HG02610 (cell line): ENCODE results near the gene LRP4.
"Not testable (repeated sequence)": the region's sequence is repeated elsewhere in the genome, so short reads cannot be mapped to it uniquely, and the experiment has no call there.

ENCODE experiments used
- ATAC-seq: cut with Tn5 transposase; IDR thresholded peaks from one replicate; pipeline ENCODE4 v1.9.1; 2021; ENCODE audit warnings: mild to moderate bottlenecking, moderate library complexity; ENCODE audit not compliant: unreplicated experiment

Gene LRP4, protein sequence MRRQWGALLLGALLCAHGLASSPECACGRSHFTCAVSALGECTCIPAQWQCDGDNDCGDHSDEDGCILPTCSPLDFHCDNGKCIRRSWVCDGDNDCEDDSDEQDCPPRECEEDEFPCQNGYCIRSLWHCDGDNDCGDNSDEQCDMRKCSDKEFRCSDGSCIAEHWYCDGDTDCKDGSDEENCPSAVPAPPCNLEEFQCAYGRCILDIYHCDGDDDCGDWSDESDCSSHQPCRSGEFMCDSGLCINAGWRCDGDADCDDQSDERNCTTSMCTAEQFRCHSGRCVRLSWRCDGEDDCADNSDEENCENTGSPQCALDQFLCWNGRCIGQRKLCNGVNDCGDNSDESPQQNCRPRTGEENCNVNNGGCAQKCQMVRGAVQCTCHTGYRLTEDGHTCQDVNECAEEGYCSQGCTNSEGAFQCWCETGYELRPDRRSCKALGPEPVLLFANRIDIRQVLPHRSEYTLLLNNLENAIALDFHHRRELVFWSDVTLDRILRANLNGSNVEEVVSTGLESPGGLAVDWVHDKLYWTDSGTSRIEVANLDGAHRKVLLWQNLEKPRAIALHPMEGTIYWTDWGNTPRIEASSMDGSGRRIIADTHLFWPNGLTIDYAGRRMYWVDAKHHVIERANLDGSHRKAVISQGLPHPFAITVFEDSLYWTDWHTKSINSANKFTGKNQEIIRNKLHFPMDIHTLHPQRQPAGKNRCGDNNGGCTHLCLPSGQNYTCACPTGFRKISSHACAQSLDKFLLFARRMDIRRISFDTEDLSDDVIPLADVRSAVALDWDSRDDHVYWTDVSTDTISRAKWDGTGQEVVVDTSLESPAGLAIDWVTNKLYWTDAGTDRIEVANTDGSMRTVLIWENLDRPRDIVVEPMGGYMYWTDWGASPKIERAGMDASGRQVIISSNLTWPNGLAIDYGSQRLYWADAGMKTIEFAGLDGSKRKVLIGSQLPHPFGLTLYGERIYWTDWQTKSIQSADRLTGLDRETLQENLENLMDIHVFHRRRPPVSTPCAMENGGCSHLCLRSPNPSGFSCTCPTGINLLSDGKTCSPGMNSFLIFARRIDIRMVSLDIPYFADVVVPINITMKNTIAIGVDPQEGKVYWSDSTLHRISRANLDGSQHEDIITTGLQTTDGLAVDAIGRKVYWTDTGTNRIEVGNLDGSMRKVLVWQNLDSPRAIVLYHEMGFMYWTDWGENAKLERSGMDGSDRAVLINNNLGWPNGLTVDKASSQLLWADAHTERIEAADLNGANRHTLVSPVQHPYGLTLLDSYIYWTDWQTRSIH (N-terminal part only)

DNA sequence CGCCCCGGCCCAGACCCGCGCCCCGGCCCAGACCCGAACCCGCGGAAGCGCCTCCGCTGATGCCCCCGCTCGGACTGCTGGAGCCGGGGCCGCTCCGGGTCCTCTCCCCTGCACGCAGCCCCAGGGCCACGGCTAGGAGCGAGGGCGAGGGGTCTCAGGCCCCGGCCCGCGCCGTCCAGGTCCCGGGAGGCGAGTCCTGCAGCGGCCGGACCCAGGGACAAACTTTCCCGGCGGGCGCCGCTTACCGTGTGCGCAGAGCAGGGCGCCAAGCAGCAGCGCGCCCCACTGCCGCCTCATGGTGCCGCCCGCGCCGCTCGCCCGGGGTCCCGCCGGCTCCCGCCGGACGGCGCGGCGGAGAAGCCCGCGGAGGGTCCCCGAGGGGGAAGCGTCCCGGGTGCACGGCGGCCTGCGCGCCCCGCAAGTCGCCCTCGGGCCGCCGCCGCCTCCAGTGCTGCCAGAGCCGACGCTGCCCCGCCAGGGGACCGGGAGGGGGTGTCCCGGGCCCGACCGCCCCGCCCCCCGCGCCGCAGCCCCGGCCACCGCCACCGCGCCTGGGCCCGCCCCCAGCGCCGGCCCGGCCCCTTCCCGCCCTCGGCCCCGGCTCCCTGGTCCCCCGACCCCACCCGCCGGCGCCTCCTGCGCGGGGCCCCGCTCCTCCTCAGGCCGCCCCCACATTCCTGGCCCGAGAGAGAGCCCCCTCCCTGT, at the start of gene LRP4:
Gene LRP4, minus strand, starts transcription at position 468 of the 705 bp plus-strand sequence. Its CDS starts 171 bp downstream, at position 297.
- no peak for ATAC-seq

DNA sequence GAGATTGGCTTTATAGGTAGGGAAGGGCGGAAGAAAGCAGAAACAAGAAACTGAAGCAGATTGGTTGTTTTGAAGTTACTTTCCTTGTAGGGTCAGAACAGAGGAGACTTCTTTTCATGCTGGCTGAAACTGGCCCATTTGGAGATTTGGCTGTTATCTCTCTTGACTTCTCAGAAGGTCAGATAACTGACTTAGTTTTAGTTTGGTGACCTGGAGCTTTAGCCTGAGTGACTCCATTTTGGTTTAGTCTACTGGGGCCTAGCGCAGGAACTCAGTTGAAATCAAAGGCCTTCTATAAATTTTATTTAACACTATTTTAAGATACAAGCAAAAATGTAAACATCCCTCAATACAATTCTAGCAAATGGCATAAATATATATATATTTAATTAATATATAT, 49.6 kb upstream of the LRP4 start:
- ATAC-seq = no peak

DNA sequence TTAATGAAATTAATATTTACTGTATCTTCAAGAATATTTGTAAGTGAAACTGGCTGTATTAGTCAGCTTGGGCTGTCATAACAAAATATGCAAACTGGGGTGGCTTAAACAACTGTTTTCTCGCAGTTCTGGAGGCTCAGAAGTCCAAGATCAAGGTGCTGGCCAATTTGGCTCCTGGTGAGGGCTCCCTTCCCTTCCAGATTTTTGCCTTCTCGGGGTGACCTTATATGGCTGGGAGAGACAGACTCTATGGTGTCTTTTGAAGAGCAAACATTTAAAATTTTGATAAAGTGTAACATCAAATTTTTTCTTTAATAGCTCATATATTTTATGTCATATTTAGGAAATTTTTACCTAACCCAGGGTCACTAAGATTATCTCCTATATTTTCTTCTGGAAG, 48.4 kb upstream of the LRP4 start:
- ATAC-seq = no peak

DNA sequence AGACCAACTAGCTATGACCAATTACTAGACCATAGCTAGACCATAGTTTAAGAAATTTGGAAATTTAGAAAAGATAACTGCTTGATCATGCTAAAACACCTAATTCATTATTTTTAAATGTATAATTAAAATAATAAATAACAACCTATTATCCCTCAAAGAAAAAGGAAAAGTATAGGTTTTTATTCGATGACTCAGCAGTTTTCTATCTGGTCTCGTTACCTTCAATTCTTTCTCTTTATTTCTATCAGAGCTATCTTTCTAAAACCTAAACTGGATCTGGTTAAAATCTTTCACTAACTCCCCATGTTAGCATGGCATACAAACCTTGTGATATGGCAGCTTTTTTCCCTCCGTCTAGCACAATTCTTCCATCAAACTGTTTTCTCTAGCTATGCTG, 45.5 kb upstream of the LRP4 start:
- no peak for ATAC-seq

DNA sequence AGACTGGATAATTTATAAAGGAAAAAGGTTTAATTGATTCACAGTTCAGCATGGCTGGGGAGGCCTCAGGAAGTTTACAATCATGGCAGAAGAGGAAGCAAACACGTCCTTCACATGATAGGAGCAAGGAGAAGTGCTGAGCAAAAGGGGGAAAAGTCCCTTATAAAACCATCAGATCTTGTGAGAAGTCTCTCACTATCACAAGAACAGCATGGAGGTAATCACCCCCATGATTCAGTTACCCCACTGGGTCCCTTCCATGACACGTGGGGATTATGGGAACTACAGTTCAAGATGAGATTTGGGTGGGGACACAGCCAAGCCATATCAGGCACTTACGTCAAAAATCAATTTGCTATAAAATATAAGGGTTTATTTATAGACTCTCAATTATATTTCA, 43.5 kb upstream of the LRP4 start:
- not testable (repeated sequence) for ATAC-seq

DNA sequence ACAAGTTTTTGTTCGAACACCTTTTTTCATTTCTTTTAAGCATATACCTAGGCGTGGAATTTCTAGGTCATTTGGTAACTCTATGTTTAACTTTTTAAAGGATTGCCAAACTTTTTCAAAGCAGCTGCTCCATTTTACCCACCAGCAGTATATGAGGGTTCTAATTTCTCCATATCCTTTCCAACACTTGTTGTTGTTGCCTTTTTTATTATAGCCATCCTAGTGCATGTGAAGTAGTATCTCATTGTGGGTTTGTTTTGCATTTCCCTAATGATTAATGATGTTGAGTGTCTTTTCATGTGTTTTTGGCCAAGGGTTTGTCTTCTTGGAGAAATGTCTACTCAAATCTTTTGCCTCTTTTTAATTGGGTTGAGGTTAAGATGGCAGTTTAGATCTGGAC, 42.7 kb upstream of the LRP4 start:
- no peak for ATAC-seq

DNA sequence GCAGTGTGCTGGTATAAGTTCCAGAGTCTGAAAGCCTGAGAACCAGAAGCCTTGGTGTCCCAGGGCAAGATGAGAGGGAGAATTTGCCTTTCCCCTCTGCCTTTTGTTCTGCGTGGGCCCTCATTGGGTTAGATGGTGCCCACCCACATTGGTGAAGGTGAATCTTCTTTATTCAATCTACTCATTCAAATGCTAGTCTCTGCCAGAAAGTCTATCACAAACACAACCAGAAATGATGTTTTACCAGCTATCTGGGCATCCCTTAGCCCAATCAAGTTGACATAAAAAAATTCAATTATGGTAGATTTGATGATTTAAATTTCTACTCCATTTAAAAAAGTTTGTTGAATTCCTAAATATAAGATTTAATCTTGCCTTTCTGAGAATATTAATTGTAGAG, 40.4 kb upstream of the LRP4 start:
- no peak for ATAC-seq

DNA sequence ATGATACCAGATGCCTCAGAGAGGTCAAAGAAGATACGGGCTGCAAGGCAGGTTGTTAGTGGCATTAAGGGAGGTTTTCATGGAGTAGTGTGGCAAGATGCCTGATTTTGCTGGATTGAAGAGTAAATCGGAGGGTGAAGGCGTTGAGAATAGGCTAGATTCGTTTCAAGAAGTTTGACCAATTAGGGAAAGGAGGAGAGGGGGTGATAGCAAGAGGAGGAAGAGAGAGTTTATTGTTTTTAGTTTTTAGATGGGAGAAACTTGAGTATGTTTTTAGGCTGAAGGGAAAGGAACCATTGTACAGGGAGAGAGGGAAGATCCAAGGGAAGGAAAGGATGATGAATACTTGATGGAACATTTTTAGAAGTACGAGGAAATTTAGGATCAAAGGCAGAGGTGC, 34.7 kb upstream of the LRP4 start:
- no peak for ATAC-seq

DNA sequence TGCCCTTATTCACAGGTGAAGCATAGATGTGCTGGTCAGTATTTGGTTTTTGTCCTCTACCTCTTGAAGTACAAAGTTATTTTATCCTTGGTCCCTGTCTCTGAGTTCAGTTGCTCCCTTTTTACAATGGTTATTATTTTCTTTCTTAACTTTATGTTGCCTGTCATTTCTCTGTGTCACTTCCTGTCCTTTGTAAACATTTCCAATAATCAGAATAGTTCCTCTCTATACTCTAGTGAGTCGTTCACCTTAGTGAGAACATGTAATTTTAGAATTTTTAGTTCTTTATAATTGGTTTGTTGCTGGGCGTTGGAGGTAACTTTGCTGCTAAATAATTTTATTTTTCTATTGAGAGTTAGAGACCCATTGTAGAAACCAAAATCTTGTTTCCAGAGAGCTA, 34.2 kb upstream of the LRP4 start:
- no peak for ATAC-seq

DNA sequence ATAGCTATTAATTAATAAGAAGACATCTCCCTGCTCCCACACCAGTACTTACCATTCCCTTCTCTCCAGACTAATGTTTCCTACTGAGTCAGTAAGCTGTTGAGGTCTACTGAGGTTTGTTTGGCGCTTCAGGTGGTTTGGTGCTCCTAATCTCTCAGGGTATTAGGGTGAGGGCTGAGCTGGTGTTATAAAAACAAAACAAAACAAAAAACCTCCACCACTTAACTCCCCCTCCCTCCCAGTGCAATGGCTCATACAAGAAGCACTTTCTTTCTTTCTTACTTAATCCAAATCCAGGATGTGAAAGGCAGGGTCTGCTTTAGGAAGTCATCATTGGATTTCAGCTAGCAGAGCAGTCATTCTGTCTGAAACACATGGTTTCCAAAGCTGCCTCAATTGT, 33.5 kb upstream of the LRP4 start:
- no peak for ATAC-seq

DNA sequence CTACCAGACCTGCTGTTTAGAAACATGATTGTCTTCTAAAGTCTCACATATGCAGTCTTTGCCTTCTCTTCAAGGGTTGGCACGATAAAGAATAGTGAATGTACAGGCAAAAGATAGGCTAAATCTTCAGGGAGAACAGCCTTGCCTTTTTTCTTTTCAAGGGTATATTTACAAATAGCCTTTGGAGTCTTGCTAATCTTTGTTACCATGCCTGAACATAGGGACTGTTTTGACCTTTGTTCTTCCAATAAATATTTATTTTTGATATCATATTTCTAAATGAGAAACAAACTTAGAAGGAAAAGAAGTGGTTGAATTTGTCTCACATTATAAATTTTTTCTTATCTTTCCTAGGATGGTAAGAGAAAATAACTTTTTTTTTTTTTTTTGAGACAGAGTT, 30.9 kb upstream of the LRP4 start:
- ATAC-seq = no peak

DNA sequence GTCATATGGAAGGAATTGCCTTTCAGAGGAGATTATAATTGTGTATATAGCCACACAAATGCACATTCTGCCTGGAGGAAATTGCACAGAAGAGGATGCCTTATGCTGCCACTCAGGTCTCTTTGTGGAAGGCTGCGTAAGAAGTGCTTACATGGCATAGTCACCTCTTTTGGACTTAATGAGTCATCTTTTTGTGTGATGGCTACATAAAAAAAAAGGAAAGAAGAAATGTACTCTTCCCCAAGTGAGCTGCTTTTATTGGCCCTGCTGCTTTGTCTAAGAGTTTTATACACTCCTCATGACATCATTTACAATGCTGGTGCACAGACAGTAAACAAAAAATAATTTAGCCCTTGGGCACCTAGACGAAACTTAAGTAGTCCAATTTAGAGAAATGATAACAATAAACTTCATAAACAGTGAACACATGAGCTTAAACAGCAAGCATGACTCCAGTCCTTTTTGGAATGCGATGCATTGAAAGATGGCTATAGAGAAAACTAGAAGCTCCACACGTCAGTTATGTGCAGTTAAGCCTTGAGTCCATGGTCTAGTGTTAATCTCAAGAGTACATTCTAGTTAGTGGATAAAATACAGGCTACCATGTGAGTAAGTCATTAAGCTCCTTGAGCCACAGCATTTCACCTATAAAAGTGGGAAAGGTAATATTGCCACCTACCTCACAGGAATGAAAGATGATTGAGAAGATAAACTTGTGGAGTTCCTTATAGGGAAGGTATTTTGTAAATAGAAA, 30.2 kb upstream of the LRP4 start:
- no peak for ATAC-seq

DNA sequence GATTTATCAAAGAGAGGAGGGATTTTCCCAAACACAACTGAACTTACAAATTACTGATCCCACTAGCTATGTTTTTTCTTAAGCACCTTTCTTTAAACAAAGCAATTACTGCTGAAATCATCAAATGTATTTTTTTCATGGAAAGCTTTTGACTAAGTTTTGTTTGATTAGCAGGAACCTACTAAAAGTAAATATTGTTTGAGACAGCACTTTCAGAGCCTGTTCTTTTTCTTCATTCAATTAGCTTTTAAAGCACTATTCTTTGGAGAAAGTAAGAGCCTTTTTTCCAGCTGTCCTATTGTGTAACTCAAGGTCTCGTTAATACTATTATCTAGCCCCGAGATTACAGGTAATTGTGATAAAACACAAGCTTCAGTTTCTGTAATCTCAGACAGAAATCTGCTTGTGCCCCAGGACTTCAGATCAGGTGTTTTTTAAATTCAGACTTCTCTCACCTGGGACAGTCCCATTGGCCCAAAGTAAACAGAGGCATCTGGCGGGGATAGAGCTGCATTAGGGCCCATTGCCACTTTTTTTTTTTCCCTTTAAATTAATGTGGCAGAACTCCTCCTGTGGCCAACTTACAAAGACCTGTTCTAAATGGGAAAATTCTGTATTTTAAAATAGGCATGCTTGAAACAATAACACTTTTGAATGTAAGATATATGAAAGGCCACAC, 29.2 kb upstream of the LRP4 start:
- ATAC-seq = no peak

DNA sequence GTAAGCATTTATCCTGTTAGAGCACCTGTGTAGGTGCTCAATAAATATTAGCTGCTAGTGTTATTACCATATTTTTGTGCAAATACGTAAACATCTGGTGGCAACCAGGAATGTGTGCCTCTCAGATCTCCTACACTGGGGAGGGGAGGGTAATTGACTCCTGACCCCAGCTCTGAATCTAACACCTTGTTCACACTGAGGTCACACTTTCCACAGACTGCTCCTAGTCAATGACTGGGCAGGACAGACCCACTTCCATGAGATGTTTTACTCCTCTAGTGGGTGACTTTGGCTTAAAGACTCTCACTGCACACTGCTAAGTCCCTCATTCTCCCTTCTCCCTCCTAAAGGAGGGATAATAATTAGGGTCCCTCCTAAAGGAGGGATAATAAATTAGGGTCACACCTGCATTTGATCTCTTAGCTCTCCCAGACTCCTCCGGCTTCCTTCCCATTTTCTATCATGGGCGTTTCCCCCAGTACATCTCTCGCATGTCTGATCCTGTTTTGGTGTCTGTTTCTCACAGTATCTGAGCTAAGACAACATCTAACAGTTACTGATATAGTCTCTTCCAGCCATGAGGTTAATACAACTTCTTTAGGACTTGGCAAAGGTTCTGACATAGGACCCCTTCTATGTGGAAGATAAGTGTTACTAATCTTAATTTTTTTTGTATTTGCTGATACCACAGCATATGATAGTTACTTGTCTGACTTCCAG, 26.2 kb upstream of the LRP4 start:
- no peak for ATAC-seq

DNA sequence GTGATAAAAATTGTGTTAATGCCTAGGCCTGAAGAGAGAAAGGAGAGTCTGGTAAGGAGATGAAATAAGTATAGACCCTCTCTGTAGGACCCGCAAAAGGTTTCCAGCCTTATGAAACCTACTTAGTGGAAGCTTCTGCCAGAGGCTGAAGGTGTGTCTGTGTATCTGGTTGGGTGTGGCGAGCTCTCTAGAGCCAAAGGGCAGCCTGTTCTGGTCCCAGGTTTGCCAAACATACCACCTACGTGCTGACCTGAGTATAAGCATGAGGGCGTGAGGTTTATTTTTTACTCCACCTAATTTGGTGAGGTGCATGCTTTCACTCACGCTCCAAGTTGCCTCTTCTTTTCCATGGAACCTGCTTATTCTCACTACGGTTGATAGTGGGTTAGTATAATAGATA, 23.8 kb upstream of the LRP4 start:
- ATAC-seq = no peak

DNA sequence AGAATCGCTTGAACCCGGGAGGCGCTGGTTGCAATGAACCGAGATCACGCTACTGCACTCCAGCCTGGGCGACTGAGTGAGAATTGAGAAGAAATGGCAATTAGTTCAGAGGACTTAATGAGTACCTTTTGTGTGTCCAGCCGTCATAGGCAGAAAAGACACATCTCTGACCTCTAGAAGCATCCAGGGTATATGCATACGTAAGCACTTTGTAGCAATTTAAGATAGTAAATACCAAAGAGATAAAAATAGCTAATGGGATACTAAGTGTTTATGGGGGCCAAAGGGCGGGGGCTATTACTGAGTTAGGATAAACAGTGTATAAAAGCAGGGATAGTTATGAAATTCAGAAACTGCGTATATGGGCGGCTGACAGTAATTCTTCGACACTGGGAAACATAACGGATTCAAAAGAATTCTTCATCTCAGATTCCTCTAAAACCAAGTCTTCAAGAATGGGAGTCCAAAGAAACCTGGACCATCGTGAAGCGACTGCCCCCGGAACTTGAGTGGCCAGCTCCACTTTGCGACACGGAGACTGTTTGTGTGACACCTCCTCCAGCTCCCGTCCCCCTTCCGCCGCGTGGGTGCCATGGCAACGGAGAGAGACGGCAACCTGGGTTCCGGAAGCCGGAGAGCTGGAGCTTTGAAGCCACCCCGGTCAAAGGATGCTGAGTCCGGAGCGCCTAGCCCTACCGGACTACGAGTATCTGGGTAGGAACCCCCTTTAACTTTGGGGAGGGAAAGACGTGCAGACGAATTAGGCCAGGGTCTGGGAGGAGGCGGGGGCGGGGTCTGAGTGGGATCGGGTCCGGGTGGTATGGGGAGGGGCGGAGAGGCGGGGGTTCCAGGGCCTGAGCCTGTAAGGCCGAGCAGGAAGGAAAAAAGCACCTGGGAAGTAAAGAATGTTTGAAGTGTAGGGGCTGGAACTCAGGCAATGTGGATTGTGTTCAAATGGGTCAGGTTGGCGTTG, 18.1 kb upstream of the LRP4 start, which contains the start of gene CSTPP1:
Gene CSTPP1, plus strand, starts transcription at position 624 of the 973 bp plus-strand sequence. Its CDS starts 45 bp downstream, at position 669.
- peak; percentile 87 for ATAC-seq

DNA sequence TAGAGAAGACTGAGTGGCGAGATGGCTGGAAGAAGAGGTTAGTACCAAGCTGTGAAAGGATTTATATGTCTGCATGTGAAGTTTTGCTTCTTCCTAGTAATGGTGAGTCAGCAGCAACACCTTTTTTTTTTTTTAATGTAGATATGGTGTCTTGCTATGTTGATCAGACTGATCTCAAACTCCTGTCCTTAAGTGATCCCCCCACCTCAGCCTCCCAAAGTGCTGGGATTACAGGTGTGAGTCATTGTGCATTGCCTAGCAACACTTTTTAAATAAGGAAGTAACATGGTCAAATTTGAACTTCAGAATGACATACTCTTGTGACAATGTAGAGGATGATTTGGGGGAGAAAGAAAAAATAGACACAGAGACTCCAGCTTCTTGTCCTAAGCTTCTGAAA, 11.7 kb upstream of the LRP4 start:
- ATAC-seq = no peak
